ENCODE measurements around the gene AQP1. TPM values are rescaled to one million over a fixed set of nuclear protein-coding genes. Genes with fewer than 3 reads are reported as not detected.

Gene AQP1
- total and polyA plus RNA-seq, 2 of the 8 experiments (the other 6 are each of a cell fraction or from before 2014, with no cell fraction given): 0.18 to 0.19 TPM

GRCh38 chr7:30929686-30930085 lies 18.0 kb downstream of the AQP1 start (continued):
- TF ChIP-seq CHD7 (IDR thresholded peaks at IDR 0.05; ENCODE audit: insufficient replicate concordance, low read length): no peak
- TF ChIP-seq E2F6 (IDR thresholded peaks at IDR 0.05): no peak
- no peak for TF ChIP-seq YY1 (IDR thresholded peaks at IDR 0.05; ENCODE audit: low read depth, low read length)
- TF ChIP-seq PHF8 (conservative IDR thresholded peaks at IDR 0.05; ENCODE audit: low read depth, low read length): no peak
- no peak for TF ChIP-seq SIX5 (IDR thresholded peaks at IDR 0.05; ENCODE audit: low read depth, low read length)
- TF ChIP-seq FOSL1 (IDR thresholded peaks at IDR 0.05; ENCODE audit: insufficient read depth, low read depth, low read length): no peak
- TF ChIP-seq TBP (IDR thresholded peaks at IDR 0.05; ENCODE audit: low read depth, low read length): no peak
- TF ChIP-seq POLR2A (IDR thresholded peaks at IDR 0.05; ENCODE audit: control extremely low read depth in 1 of 2, low read depth in 2 of 2, low read length in 2 of 2): no peak
- TF ChIP-seq JUN (IDR thresholded peaks at IDR 0.05; ENCODE audit: low read depth, low read length): no peak
- no peak for TF ChIP-seq RAD21 (IDR thresholded peaks at IDR 0.05 in 1 of 2, conservative IDR thresholded peaks at IDR 0.05 in 1 of 2; ENCODE audit: low read depth in 2 of 2, low read length in 2 of 2)
